Peyer's patch (tissue), 4 donors: ENCODE data around the gene PI16.

Experiments
- CTCF ChIP-seq, 6 experiments: fragments of 450-650 bp in 4 of 6; fragments of 200-600 bp in 2 of 6; sonication (generic) in 1 of 6; IDR thresholded peaks; one replicate each; pipeline ENCODE4 v1.5.1; 2017 to 2019; ENCODE audit warnings: antibody characterized with exemption in 6 of 6, mild to moderate bottlenecking in 3 of 6, moderate library complexity in 1 of 6
- POLR2A ChIP-seq, 2 donors: fragments of 450-650 bp; IDR thresholded peaks; one replicate each; pipeline ENCODE4 v1.5.1; 2017; ENCODE audit warnings: antibody characterized with exemption in 2 of 2, mild to moderate bottlenecking in 2 of 2, moderate library complexity in 2 of 2

- TF ChIP-seq CTCF (IDR thresholded peaks at IDR 0.05) (no peak), POLR2A (IDR thresholded peaks at IDR 0.05) (no peak)
These were observed 53.0 kb downstream of the PI16 start for GRCh38 chr6:37007340-37008043.
